Fibroblast of villous mesenchyme (primary cell): ENCODE results near the gene DOC2A. TPM values are rescaled to one million over a fixed set of nuclear protein-coding genes. Genes with fewer than 3 reads are reported as not detected.
"Not testable (repeated sequence)": the region's sequence is repeated elsewhere in the genome, so short reads cannot be mapped to it uniquely, and the experiment has no call there.

Source experiments
- DNase-seq: peaks from one replicate; pipeline ENCODE4 v3.0.0-alpha.2; 2010; ENCODE audit warnings: low read depth
- H3K4me3 ChIP-seq: 2 replicates; pipeline ENCODE4 v1.5.1; 2011; ENCODE audit warnings: low read depth, mild to moderate bottlenecking, low read length
- CTCF ChIP-seq: IDR thresholded peaks from 2 replicates; pipeline ENCODE4 v1.5.1; 2012; ENCODE audit warnings: low read depth, mild to moderate bottlenecking, low read length; ENCODE audit not compliant: insufficient read depth
- total RNA-seq: library from RNA; depleted of rRNA; stranded (reverse); fragments of >200 nt; gene quantifications from 2 replicates; pipeline ENCODE4 v1.2.3, GENCODE V29; 2012

The DOC2A gene
- total RNA-seq, 1 donor = under 0.01 TPM

GRCh38 chr16:30051518-30051917 lies 40.7 kb upstream of the DOC2A start:
- TF ChIP-seq CTCF = no peak
- H3K4me3 ChIP-seq = no peak overlapping the region
- no peak for DNase-seq

DNA sequence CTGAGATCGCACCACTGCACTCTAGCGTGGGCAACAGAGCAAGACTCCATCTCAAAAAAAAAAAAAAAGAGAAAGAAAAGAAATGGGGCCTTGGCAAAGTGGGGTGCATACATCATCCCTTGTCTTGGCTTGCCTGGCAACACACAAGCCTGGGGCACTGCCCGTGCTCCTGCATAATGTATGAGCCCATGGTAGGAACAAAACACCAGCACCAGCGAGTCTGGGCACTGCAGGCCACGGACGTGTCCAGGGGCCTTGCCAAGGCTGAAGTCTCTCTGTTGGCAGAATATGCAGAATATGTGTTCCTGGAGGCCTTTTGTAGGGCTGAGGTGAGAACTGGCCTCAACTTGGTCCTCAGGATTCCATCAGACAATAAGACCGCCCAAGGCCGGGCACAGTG lies 39.0 kb upstream of the DOC2A start:
- no peak for DNase-seq
- TF ChIP-seq CTCF = no peak
- no peak overlapping the region for H3K4me3 ChIP-seq

DNA sequence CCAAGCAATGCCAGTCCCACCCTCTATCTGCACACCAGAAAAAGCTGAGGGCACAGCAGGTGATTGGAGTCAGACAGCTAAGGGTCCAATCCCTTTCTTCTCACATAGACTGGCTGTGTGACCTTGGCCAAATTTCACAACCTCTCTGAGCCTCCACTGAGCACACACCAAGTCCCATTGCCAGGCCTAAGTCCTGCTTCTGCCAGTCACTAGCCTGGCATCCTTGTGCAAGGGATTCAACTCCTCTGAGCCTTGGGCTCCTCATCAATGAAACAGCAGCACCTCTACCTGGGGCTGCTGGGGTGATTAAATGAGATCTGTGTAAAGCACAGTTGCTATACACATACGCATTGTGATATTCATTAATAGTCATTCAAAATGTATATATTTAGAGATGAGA lies 35.8 kb upstream of the DOC2A start:
- no peak for DNase-seq
- H3K4me3 ChIP-seq = no peak overlapping the region
- TF ChIP-seq CTCF = no peak

DNA sequence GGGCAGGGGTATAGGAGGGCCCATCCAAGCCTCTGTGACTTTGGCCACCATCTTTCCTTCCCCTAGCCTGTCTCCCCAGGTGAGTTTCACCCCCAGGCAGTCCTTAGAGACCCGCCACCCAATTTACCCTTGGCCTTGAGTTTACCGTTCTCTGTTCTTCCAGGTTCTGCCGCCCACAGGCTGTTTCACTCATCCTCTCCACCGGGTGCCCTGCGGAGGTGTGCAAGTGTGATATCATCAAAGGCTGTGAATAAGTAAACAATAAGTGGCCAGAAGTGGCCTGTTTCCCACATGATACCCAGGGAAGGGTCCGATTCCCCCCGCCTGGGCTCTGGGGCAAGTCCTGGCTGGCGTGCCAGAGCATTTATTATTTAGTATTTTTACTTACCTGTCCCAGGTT lies 35.4 kb upstream of the DOC2A start:
- H3K4me3 ChIP-seq = no peak overlapping the region
- TF ChIP-seq CTCF = no peak
- no peak for DNase-seq

DNA sequence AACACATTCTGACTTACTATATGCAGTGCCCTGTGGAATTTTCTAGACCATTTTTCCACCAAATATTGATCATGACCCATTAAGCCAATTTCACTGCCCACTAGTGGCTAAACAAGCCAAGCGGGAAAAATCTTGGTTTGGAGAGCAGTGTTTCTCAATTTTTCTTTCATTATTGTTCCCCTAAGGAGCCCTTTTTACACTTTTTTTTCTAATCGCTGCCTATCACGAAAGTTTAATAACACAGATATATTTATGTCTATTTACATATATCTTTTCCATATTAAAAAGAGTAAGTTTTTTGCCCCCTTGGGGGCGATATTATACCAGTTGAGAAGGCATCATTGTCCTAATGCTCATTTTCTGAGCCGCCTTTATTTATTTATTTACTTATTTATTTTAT lies 31.0 kb upstream of the DOC2A start:
- H3K4me3 ChIP-seq = no peak overlapping the region
- TF ChIP-seq CTCF = peak; percentile 29
- peak; percentile 60 for DNase-seq

DNA sequence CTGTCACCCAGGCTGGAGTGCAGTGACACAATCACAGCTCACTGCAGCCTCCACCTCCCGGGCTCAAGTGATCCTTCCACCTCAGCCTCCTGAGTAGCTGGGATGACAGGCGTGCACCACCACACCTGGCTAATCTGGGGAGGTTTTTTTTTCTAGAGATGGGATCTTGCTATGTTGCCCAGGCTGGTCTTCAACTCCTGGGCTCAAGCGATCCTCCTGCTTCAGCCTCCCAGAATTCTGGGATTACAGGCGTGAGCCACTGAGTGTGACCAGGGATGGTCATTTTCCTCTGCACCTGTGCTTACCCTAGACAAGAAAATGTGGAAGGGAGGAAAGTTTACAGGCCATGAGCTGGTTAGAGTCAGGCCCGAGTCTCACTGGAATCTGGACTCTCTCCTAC lies 29.9 kb upstream of the DOC2A start:
- not testable (repeated sequence) for H3K4me3 ChIP-seq

GRCh38 chr16:30040221-30040620 lies 29.4 kb upstream of the DOC2A start:
- no peak for DNase-seq
- no peak for TF ChIP-seq CTCF
- H3K4me3 ChIP-seq = no peak overlapping the region

More for the DNA sequence above, 29.9 kb upstream of the DOC2A start:
- DNase-seq = not testable (repeated sequence)
